GM06990 (cell line): ENCODE measurements around the gene SASH3.
A peak's percentile ranks its signal among the peaks of the same experiment; 100 is the strongest.

Source experiments
- DNase-seq: peaks from one replicate; pipeline ENCODE4 v3.0.0-alpha.2; 2011; ENCODE audit not compliant: insufficient read length; ENCODE audit errors: extremely low read depth
- H3K27me3 ChIP-seq: replicated peaks from 2 replicates; pipeline ENCODE4 v1.6.0; 2011; ENCODE audit warnings: low read length; ENCODE audit not compliant: control insufficient read depth, insufficient read depth
- H3K36me3 ChIP-seq: 2 replicates; pipeline ENCODE4 v1.5.1; 2011; ENCODE audit warnings: low read length; ENCODE audit not compliant: control insufficient read depth, insufficient read depth
- H3K4me3 ChIP-seq: replicated peaks from 2 replicates; pipeline ENCODE4 v1.5.1; 2011; ENCODE audit warnings: low read depth, mild to moderate bottlenecking, control low read depth, low read length
- TF ChIP-seq, protein P1 (sequence below): IDR thresholded peaks from 2 replicates; pipeline ENCODE4 v1.5.1; 2011; ENCODE audit warnings: low read length, control low read depth, mild to moderate bottlenecking, inconsistent platforms; ENCODE audit not compliant: insufficient read depth, poor library complexity, severe bottlenecking

The SASH3 gene

GRCh38 chrX:129779747-129780146 lies at the start of gene SASH3:
TSS of gene SASH3 (plus strand) at chrX:129779949. CDS start at chrX:129780098, 149 bp downstream.
- H3K27me3 ChIP-seq: no peaks in the 10 kb centered on the region
- H3K36me3 ChIP-seq: peaks cover 12% of the 10 kb centered on the region
- TF ChIP-seq, protein P1, sequence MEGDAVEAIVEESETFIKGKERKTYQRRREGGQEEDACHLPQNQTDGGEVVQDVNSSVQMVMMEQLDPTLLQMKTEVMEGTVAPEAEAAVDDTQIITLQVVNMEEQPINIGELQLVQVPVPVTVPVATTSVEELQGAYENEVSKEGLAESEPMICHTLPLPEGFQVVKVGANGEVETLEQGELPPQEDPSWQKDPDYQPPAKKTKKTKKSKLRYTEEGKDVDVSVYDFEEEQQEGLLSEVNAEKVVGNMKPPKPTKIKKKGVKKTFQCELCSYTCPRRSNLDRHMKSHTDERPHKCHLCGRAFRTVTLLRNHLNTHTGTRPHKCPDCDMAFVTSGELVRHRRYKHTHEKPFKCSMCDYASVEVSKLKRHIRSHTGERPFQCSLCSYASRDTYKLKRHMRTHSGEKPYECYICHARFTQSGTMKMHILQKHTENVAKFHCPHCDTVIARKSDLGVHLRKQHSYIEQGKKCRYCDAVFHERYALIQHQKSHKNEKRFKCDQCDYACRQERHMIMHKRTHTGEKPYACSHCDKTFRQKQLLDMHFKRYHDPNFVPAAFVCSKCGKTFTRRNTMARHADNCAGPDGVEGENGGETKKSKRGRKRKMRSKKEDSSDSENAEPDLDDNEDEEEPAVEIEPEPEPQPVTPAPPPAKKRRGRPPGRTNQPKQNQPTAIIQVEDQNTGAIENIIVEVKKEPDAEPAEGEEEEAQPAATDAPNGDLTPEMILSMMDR: no peak
- H3K4me3 ChIP-seq: peak within 1 kb of the TSS; percentile 79
- peak; percentile 77 for DNase-seq

DNA sequence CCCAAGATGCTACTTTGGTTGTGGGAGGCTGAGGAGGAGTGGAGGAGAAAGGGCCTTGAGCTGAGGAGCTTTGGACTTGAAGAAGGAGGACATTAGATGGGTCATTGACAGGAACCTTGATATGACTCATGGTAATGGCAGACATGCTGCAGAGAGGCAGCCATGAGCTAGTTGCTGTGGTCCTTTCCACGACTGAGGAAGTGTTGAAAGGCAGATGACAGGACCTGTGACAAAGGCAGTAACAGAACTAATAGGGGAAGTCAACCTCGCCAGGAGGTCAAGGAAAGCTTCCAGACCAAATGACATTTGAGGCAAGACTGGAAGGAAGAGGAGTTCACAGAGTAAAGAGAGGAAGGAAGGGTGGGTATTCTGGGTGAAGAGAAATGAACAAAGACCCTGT lies 48.5 kb upstream of the SASH3 start:
- Histone ChIP-seq H3K36me3 (no peaks in the 10 kb centered on the region), H3K4me3 (no peak overlapping the region), H3K27me3 (no peaks in the 10 kb centered on the region)
- TF ChIP-seq, protein P1: no peak
- DNase-seq: no peak

DNA sequence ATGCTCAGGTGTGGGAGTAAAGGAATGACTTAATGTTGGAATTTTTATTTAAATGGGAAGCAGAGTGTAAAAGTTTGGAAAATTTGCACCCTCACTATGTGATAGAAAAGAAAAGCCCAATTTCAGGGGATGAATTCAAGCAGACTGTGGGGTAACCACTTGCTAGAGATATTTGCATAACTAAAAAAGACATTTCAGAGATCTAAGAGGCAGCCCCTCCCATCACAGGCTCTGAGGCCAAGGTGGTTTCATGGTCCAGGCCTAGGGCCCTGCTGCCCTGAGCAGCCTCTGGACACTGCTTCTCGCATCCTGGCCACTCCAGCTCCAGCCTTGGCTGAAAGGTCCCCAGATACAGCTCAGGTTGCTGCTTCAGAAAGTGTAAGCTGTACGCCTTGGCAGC lies 46.9 kb upstream of the SASH3 start:
- Histone ChIP-seq H3K4me3 (no peak overlapping the region), H3K27me3 (no peaks in the 10 kb centered on the region), H3K36me3 (no peaks in the 10 kb centered on the region)
- TF ChIP-seq, protein P1: no peak
- no peak for DNase-seq

DNA sequence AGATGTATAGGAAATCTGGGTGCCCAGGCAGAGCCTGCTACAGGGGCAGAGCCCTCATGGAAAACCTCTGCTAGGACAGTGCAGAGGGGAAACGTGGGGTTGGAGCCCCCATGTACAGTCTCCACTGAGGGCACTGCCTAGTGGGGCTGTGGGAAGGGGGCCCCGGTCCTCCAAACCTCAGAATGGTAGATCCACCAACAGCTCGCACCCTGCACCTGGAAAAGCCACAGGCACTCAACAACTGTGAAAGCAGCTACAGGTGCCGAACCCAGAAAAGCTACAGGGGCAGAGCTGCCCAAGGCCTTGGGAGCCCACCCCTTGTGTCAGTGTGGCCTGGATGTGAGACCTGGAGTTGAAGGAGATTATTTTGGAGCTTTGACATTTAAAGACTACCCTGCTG lies 46.4 kb upstream of the SASH3 start:
- Histone ChIP-seq H3K4me3 (no peak overlapping the region), H3K27me3 (no peaks in the 10 kb centered on the region), H3K36me3 (no peaks in the 10 kb centered on the region)
- TF ChIP-seq, protein P1: no peak
- DNase-seq: no peak

DNA sequence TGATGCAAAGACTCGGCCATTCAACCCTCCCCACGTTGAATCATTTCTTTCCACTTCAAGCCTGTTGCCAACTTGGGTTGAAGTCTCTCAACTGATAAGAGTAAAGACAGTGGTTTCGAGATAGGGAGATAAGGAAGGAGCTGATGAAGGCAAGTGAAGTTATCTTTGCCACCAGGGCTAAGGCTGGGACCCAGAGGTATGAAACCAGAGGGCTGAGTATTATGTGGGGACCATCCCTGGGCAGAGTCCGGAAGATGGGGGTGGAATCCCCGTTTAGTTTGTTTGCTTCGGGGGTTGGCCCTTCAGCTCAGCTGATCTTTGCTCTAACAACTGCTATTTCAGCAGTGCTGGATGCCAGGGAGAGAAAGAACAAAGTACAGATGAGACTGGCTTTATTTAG lies 43.3 kb upstream of the SASH3 start:
- no peaks in the 10 kb centered on the region for H3K36me3 ChIP-seq
- H3K4me3 ChIP-seq: no peak overlapping the region
- DNase-seq: no peak
- no peaks in the 10 kb centered on the region for H3K27me3 ChIP-seq
- TF ChIP-seq, protein P1: no peak

GRCh38 chrX:129737916-129738315 lies 41.8 kb upstream of the SASH3 start:
- Histone ChIP-seq H3K4me3 (no peak overlapping the region), H3K27me3 (no peaks in the 10 kb centered on the region), H3K36me3 (no peaks in the 10 kb centered on the region)
- TF ChIP-seq, protein P1: no peak
- DNase-seq: no peak
